ENCODE data around the gene TMEM117.
"Not testable (repeated sequence)": the region's sequence is repeated elsewhere in the genome, so short reads cannot be mapped to it uniquely, and the experiment has no call there.

The TMEM117 gene

GRCh38 chr12:44248436-44248835, 412.6 kb downstream of the TMEM117 start:
- no peak overlapping the region for H3K4me3 ChIP-seq (ENCODE audit: low read depth in 1 of 2, low read length in 1 of 2)
- H3K27ac ChIP-seq = no peak overlapping the region
- no peaks in the 10 kb centered on the region for H3K27me3 ChIP-seq
- H3K4me1 ChIP-seq (ENCODE audit: control insufficient read depth in 1 of 2, insufficient read depth in 1 of 2, low read depth in 1 of 2, low read length in 1 of 2) = no peaks in the 10 kb centered on the region
- no peak for TF ChIP-seq CTCF (IDR thresholded peaks at IDR 0.05)
- no peaks in the 10 kb centered on the region for H3K36me3 ChIP-seq
- H3K9me3 ChIP-seq = no peaks in the 10 kb centered on the region

- not testable (repeated sequence) for H3K9me3 ChIP-seq; H3K27ac ChIP-seq; H3K36me3 ChIP-seq; H3K27me3 ChIP-seq; H3K4me3 ChIP-seq (ENCODE audit: low read depth in 1 of 2, low read length in 1 of 2); H3K4me1 ChIP-seq (ENCODE audit: control insufficient read depth in 1 of 2, insufficient read depth in 1 of 2, low read depth in 1 of 2, low read length in 1 of 2)
Measured at GRCh38 chr12:44250440-44250839, 414.6 kb downstream of the TMEM117 start.

GRCh38 chr12:44253338-44253856, 417.5 kb downstream of the TMEM117 start:
- TF ChIP-seq CTCF (IDR thresholded peaks at IDR 0.05) = no peak
- H3K4me1 ChIP-seq (ENCODE audit: control insufficient read depth in 1 of 2, insufficient read depth in 1 of 2, low read depth in 1 of 2, low read length in 1 of 2) = no peaks in the 10 kb centered on the region
- no peak overlapping the region for H3K4me3 ChIP-seq (ENCODE audit: low read depth in 1 of 2, low read length in 1 of 2)
- H3K36me3 ChIP-seq = no peaks in the 10 kb centered on the region
- H3K27ac ChIP-seq = no peak overlapping the region
- no peaks in the 10 kb centered on the region for H3K9me3 ChIP-seq
- H3K27me3 ChIP-seq = no peaks in the 10 kb centered on the region

GRCh38 chr12:44258246-44258645, 422.4 kb downstream of the TMEM117 start:
- Histone ChIP-seq H3K27ac (no peak overlapping the region), H3K27me3 (no peaks in the 10 kb centered on the region), H3K4me3 (ENCODE audit: low read depth in 1 of 2, low read length in 1 of 2) (no peak overlapping the region), H3K9me3 (no peaks in the 10 kb centered on the region), H3K4me1 (ENCODE audit: control insufficient read depth in 1 of 2, insufficient read depth in 1 of 2, low read depth in 1 of 2, low read length in 1 of 2) (no peaks in the 10 kb centered on the region), H3K36me3 (no peaks in the 10 kb centered on the region)
- no peak for TF ChIP-seq CTCF (IDR thresholded peaks at IDR 0.05)

DNA sequence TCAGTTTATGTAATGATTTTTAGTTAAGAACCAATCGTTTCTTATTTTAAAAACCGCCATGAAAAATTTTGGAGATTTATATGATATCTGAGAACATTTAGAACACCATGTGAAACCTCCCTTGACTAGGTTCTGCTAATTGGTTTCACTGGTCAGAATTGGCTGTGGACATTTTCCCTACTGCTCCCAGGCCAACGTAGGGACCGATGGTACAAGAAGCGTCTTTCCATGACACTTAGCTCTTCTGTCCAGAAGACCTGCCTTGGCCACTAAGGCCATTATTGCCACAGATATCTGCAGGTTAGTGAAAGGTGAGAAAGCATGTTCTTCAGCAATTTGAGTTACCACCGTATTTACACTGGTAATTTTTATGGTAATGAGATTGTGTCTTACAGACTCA, 424.0 kb downstream of the TMEM117 start:
- Histone ChIP-seq H3K4me3 (ENCODE audit: low read depth in 1 of 2, low read length in 1 of 2) (no peak overlapping the region), H3K4me1 (ENCODE audit: control insufficient read depth in 1 of 2, insufficient read depth in 1 of 2, low read depth in 1 of 2, low read length in 1 of 2) (no peaks in the 10 kb centered on the region), H3K36me3 (no peaks in the 10 kb centered on the region), H3K9me3 (no peaks in the 10 kb centered on the region), H3K27me3 (no peaks in the 10 kb centered on the region), H3K27ac (no peak overlapping the region)
- no peak for TF ChIP-seq CTCF (IDR thresholded peaks at IDR 0.05)

- Histone ChIP-seq H3K9me3 (no peaks in the 10 kb centered on the region), H3K36me3 (no peaks in the 10 kb centered on the region), H3K4me1 (ENCODE audit: control insufficient read depth in 1 of 2, insufficient read depth in 1 of 2, low read depth in 1 of 2, low read length in 1 of 2) (no peaks in the 10 kb centered on the region), H3K27me3 (no peaks in the 10 kb centered on the region), H3K27ac (no peak overlapping the region), H3K4me3 (ENCODE audit: low read depth in 1 of 2, low read length in 1 of 2) (no peak overlapping the region)
- no peak for TF ChIP-seq CTCF (IDR thresholded peaks at IDR 0.05)
Measured at GRCh38 chr12:44260581-44260980, 424.7 kb downstream of the TMEM117 start.
